Urinary bladder (tissue), 4 donors: ENCODE data around the gene ARHGAP8. TPM values are rescaled to one million over a fixed set of nuclear protein-coding genes. Genes with fewer than 3 reads are reported as not detected.
"Not testable (repeated sequence)": the region's sequence is repeated elsewhere in the genome, so short reads cannot be mapped to it uniquely, and the experiment has no call there.

Experiments used
- DNase-seq: peaks from one replicate; pipeline ENCODE4 v3.0.0-alpha.2; 2015; ENCODE audit errors: extremely low spot score
- H3K27ac ChIP-seq: one replicate; pipeline ENCODE4 v1.5.1; 2013; ENCODE audit warnings: low read depth, mild to moderate bottlenecking, moderate library complexity
- H3K36me3 ChIP-seq: one replicate; pipeline ENCODE4 v1.6.1; 2013; ENCODE audit warnings: mild to moderate bottlenecking, moderate library complexity; ENCODE audit not compliant: insufficient read depth
- H3K4me1 ChIP-seq: one replicate; pipeline ENCODE4 v1.6.1; 2013; ENCODE audit warnings: mild to moderate bottlenecking, moderate library complexity; ENCODE audit not compliant: insufficient read depth
- H3K4me3 ChIP-seq: one replicate; pipeline ENCODE4 v1.5.1; 2013; ENCODE audit warnings: low read depth, low read length
- WGBS: extraction: QIAGEN DNeasy Blood & Tissue Kit; methylation state at CpG from one replicate; pipeline ENCODE4 v1.1.7; 2013; 5-methylcytosine and 5-hydroxymethylcytosine counted together
- polyA plus RNA-seq: library from polyadenylated mRNA; stranded (reverse); fragments of 200-250 nt; gene quantifications from one replicate; pipeline ENCODE4 v1.2.3, GENCODE V29; 2013
- total RNA-seq: library from RNA; depleted of rRNA; stranded (reverse); fragments of >200 nt; gene quantifications from one replicate; pipeline ENCODE4 v1.2.3, GENCODE V29; 2014
- donor health status: healthy with polysubstance abuse.
- donor health status: healthy.

Gene ARHGAP8
- total and polyA plus RNA-seq, 2 donors = 1.6 to 2.4 TPM

GRCh38 chr22:44854641-44855040 is 102.3 kb downstream of the ARHGAP8 start:
- not testable (repeated sequence) for H3K27ac ChIP-seq, H3K36me3 ChIP-seq, H3K4me3 ChIP-seq, DNase-seq, H3K4me1 ChIP-seq
- 80% methylated on average over 8 of the region's 8 CpGs for WGBS

- Histone ChIP-seq H3K4me3 (no peak overlapping the region), H3K4me1 (no peaks in the 10 kb centered on the region), H3K36me3 (no peaks in the 10 kb centered on the region), H3K27ac (no peak overlapping the region)
- no peak for DNase-seq
- WGBS = 89% methylated on average over 5 of the region's 5 CpGs
Observed at GRCh38 chr22:44855855-44856254, 103.5 kb downstream of the ARHGAP8 start.

GRCh38 chr22:44858819-44859218 is 106.4 kb downstream of the ARHGAP8 start:
- not testable (repeated sequence) for DNase-seq, H3K27ac ChIP-seq, H3K4me3 ChIP-seq, H3K36me3 ChIP-seq, H3K4me1 ChIP-seq
- WGBS = 69% methylated on average over 6 of the region's 7 CpGs

- Histone ChIP-seq H3K36me3 (no peaks in the 10 kb centered on the region), H3K27ac (no peak overlapping the region), H3K4me3 (no peak overlapping the region), H3K4me1 (no peaks in the 10 kb centered on the region)
- WGBS = 89% methylated on average over 13 of the region's 13 CpGs
- no peak for DNase-seq
Observed at GRCh38 chr22:44859641-44860040, 107.3 kb downstream of the ARHGAP8 start.

- no peak overlapping the region for H3K4me3 ChIP-seq
- no peak for DNase-seq
- 62% methylated on average over 6 of the region's 6 CpGs for WGBS
- no peaks in the 10 kb centered on the region for H3K4me1 ChIP-seq
- H3K36me3 ChIP-seq = no peaks in the 10 kb centered on the region
- H3K27ac ChIP-seq = no peak overlapping the region
Observed at GRCh38 chr22:44860311-44860710, 107.9 kb downstream of the ARHGAP8 start.

- Histone ChIP-seq H3K4me3 (no peak overlapping the region), H3K36me3 (no peaks in the 10 kb centered on the region), H3K27ac (no peak overlapping the region), H3K4me1 (no peaks in the 10 kb centered on the region)
- 88% methylated on average over 7 of the region's 7 CpGs for WGBS
- no peak for DNase-seq
Observed at GRCh38 chr22:44861245-44861644, 108.9 kb downstream of the ARHGAP8 start.

- Histone ChIP-seq H3K4me1 (no peaks in the 10 kb centered on the region), H3K4me3 (no peak overlapping the region), H3K36me3 (no peaks in the 10 kb centered on the region), H3K27ac (no peak overlapping the region)
- WGBS = 90% methylated on average over 11 of the region's 11 CpGs
- DNase-seq = no peak
Observed at GRCh38 chr22:44862281-44862680, 109.9 kb downstream of the ARHGAP8 start.

- no peak for DNase-seq
- H3K4me1 ChIP-seq = no peaks in the 10 kb centered on the region
- H3K4me3 ChIP-seq = no peak overlapping the region
- H3K27ac ChIP-seq = no peak overlapping the region
- H3K36me3 ChIP-seq = no peaks in the 10 kb centered on the region
- 91% methylated on average over 19 of the region's 19 CpGs for WGBS
Observed at GRCh38 chr22:44862981-44863860, 110.8 kb downstream of the ARHGAP8 start.

GRCh38 chr22:44865193-44866057 is 113.0 kb downstream of the ARHGAP8 start:
- 89% methylated on average over 31 of the region's 31 CpGs for WGBS
- Histone ChIP-seq H3K4me3 (no peak overlapping the region), H3K36me3 (no peaks in the 10 kb centered on the region), H3K27ac (no peak overlapping the region), H3K4me1 (no peaks in the 10 kb centered on the region)
- no peak for DNase-seq

- no peak for DNase-seq
- Histone ChIP-seq H3K36me3 (no peaks in the 10 kb centered on the region), H3K4me3 (no peak overlapping the region), H3K4me1 (no peaks in the 10 kb centered on the region), H3K27ac (no peak overlapping the region)
- WGBS = 90% methylated on average over 7 of the region's 7 CpGs
Observed at GRCh38 chr22:44869196-44869595, 116.8 kb downstream of the ARHGAP8 start.

GRCh38 chr22:44870021-44870420 is 117.6 kb downstream of the ARHGAP8 start:
- 54% methylated on average over 5 of the region's 5 CpGs for whole genome bisulfite sequencing
- no peak for DNase-seq

GRCh38 chr22:44871782-44872181 is 119.4 kb downstream of the ARHGAP8 start:
- 83% methylated on average over 3 of the region's 3 CpGs for WGBS
- no peak overlapping the region for H3K4me3 ChIP-seq
- no peak overlapping the region for H3K27ac ChIP-seq
- no peak for DNase-seq
- no peaks in the 10 kb centered on the region for H3K4me1 ChIP-seq
- no peaks in the 10 kb centered on the region for H3K36me3 ChIP-seq

More at GRCh38 chr22:44870021-44870420, 117.6 kb downstream of the ARHGAP8 start:
- Histone ChIP-seq H3K4me3 (no peak overlapping the region), H3K27ac (no peak overlapping the region), H3K36me3 (no peaks in the 10 kb centered on the region), H3K4me1 (no peaks in the 10 kb centered on the region)

- Histone ChIP-seq H3K36me3 (no peaks in the 10 kb centered on the region), H3K4me3 (no peak overlapping the region), H3K27ac (no peak overlapping the region), H3K4me1 (no peaks in the 10 kb centered on the region)
- WGBS = 95% methylated on average over 4 of the region's 4 CpGs
- DNase-seq = no peak
Observed at GRCh38 chr22:44876921-44877320, 124.5 kb downstream of the ARHGAP8 start.
